ENCODE measurements around the gene GPR21.

The GPR21 gene, protein sequence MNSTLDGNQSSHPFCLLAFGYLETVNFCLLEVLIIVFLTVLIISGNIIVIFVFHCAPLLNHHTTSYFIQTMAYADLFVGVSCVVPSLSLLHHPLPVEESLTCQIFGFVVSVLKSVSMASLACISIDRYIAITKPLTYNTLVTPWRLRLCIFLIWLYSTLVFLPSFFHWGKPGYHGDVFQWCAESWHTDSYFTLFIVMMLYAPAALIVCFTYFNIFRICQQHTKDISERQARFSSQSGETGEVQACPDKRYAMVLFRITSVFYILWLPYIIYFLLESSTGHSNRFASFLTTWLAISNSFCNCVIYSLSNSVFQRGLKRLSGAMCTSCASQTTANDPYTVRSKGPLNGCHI

DNA sequence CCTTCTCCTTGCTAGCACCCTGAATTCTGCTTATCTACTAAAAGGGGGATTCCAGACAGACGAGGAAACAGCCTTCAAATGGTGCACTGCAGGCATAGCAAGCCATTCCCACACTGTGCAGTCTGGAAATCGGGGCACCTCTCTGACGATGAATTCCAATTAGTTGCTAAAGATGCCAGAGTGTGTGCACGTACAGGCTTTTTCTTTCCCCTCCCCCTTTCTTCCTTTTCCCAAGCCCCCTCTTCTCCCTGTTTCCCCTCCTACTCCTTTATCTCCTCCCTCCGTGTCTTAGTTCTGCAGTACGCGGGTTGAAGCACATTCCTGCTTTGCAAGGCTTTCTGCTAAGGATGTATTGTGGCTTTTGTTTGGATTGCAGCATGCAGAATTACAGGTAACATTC lies at the start of gene GPR21:
Gene GPR21, plus strand, starts transcription at position 316 of the 400 bp plus-strand sequence. CDS start 900 bp downstream, outside the sequence.
- H3K9me3 ChIP-seq (ENCODE audit: control insufficient read depth, low read length) = no peaks in the 10 kb centered on the region
- no peaks in the 10 kb centered on the region for H3K4me1 ChIP-seq (ENCODE audit: control insufficient read depth, insufficient read depth, low read length)
- no peak within 1 kb of the TSS for H3K4me3 ChIP-seq (ENCODE audit: low read length)
- H3K27me3 ChIP-seq (ENCODE audit: control insufficient read depth, insufficient read depth, low read length) = no peaks in the 10 kb centered on the region
- H3K36me3 ChIP-seq (ENCODE audit: control insufficient read depth, insufficient read depth, low read length) = no peaks in the 10 kb centered on the region
- no peak within 1 kb of the TSS for H3K9ac ChIP-seq (ENCODE audit: low read length)

DNA sequence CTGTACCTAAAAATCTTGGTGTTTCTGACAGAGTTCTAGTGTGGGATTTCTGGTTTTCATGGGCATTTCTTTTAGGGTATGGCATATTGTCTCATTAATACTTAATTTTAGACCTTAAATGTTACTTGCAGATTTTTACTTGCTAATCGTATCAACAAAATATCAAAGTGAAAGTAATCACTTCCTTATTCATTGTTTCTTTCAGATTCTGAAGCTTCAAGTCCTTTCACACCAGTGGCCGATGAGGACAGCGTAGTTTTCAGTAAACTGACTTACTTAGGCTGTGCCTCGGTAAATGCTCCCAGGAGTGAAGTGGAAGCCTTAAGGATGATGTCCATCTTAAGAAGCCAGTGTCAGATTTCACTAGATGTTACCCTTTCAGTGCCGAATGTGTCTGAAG lies 47.5 kb upstream of the GPR21 start:
- Histone ChIP-seq H3K9ac (ENCODE audit: low read length) (no peak overlapping the region), H3K36me3 (ENCODE audit: control insufficient read depth, insufficient read depth, low read length) (no peaks in the 10 kb centered on the region), H3K4me1 (ENCODE audit: control insufficient read depth, insufficient read depth, low read length) (no peaks in the 10 kb centered on the region), H3K27me3 (ENCODE audit: control insufficient read depth, insufficient read depth, low read length) (no peaks in the 10 kb centered on the region), H3K4me3 (ENCODE audit: low read length) (no peak overlapping the region), H3K9me3 (ENCODE audit: control insufficient read depth, low read length) (no peaks in the 10 kb centered on the region)

DNA sequence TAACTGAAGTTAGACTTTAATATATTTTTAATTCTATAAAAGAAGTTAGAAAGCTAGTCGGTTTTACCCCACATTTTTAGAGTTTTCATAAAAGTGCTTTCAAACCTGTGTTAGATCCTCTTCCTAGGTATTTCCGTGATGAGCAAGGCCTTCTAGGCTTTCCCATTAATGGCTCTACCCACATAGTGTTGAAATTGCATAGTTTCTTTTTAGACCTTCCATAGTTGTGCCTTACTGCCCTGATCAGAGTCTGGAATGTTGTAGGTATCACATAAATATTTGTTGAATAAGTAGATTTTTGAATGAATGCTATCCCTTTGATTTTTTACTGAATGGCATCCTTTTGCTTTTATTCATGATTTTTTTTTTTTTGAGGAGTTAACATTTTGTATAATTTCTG lies 45.3 kb upstream of the GPR21 start:
- H3K9ac ChIP-seq (ENCODE audit: low read length) = no peak overlapping the region
- H3K27me3 ChIP-seq (ENCODE audit: control insufficient read depth, insufficient read depth, low read length) = no peaks in the 10 kb centered on the region
- no peak overlapping the region for H3K4me3 ChIP-seq (ENCODE audit: low read length)
- no peaks in the 10 kb centered on the region for H3K9me3 ChIP-seq (ENCODE audit: control insufficient read depth, low read length)
- no peaks in the 10 kb centered on the region for H3K36me3 ChIP-seq (ENCODE audit: control insufficient read depth, insufficient read depth, low read length)
- no peaks in the 10 kb centered on the region for H3K4me1 ChIP-seq (ENCODE audit: control insufficient read depth, insufficient read depth, low read length)

DNA sequence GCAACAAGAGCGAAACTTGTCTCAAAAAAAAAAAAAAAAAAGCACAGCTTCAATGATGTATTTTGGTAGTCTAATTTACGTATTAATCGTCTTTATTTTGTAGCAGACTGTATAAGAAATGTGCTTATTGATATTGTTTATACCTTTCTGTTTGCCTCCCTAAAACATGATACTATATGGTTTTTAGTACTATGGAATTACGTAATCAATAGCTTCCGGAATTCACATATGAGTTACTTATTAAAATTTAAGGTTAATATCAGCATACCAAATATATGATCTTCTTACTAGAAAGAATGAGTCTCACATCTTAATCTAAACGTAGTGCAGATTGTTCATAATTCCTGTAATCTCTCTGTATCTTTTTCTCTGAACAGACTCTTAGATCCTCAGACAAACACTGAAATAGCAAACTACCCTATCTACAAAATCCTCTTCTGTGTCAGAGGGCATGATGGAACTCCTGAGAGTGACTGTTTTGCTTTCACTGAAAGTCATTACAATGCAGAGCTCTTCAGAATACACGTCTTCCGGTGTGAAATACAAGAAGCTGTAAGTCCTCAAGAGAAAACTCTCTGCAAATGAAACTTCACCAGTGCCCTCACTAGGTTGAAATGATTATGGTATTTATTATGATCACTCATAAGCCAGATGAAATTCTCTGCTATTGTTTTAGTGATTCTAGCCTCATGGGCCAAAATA lies 44.4 kb upstream of the GPR21 start:
- Histone ChIP-seq H3K9ac (ENCODE audit: low read length) (no peak overlapping the region), H3K27me3 (ENCODE audit: control insufficient read depth, insufficient read depth, low read length) (no peaks in the 10 kb centered on the region), H3K4me3 (ENCODE audit: low read length) (no peak overlapping the region), H3K9me3 (ENCODE audit: control insufficient read depth, low read length) (no peaks in the 10 kb centered on the region), H3K36me3 (ENCODE audit: control insufficient read depth, insufficient read depth, low read length) (no peaks in the 10 kb centered on the region), H3K4me1 (ENCODE audit: control insufficient read depth, insufficient read depth, low read length) (no peaks in the 10 kb centered on the region)

DNA sequence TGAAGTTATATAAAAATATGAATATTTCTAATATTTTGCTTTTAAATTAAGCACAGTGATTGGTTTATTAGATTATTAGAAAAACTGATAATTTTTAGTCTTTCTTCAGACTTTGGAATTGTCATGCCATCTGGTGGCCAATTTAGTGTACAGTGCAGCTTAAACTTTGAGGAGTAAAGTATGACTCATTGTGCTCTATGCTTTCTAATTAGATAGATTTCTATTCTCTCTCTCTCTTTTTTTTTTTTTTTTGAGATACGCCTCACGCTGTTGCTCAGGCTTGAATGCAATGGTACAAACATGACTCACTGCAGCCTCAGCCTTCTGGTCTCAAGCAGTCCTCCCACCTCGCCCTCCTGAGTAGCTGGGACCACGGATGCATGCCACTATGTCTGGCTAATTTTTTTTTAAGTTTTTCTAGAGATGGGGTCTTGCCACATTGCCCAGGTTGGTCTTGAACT lies 42.1 kb upstream of the GPR21 start:
- no peaks in the 10 kb centered on the region for H3K4me1 ChIP-seq (ENCODE audit: control insufficient read depth, insufficient read depth, low read length)
- no peaks in the 10 kb centered on the region for H3K36me3 ChIP-seq (ENCODE audit: control insufficient read depth, insufficient read depth, low read length)
- H3K4me3 ChIP-seq (ENCODE audit: low read length) = no peak overlapping the region
- H3K9me3 ChIP-seq (ENCODE audit: control insufficient read depth, low read length) = no peaks in the 10 kb centered on the region
- no peak overlapping the region for H3K9ac ChIP-seq (ENCODE audit: low read length)
- no peaks in the 10 kb centered on the region for H3K27me3 ChIP-seq (ENCODE audit: control insufficient read depth, insufficient read depth, low read length)

DNA sequence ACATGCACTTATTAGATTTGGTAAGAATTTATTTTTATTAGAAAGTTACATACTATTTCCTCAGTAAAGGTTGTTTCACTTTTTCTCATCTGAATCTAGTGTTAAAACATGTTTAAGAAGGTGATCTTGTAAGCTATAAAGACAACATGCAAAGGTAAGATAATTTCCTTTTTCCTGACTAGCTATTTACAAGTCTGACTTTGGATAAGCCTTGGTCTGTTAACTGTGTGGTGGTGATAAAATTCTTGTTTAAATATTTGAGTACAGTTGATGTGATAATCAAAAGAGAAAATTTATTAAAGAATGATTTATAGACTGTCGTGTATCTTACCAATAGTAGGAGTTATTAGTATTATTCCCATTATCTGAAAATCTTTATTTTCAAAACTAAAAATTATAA lies 36.9 kb upstream of the GPR21 start:
- H3K9me3 ChIP-seq (ENCODE audit: control insufficient read depth, low read length) = no peaks in the 10 kb centered on the region
- H3K27me3 ChIP-seq (ENCODE audit: control insufficient read depth, insufficient read depth, low read length) = no peaks in the 10 kb centered on the region
- no peak overlapping the region for H3K4me3 ChIP-seq (ENCODE audit: low read length)
- no peaks in the 10 kb centered on the region for H3K4me1 ChIP-seq (ENCODE audit: control insufficient read depth, insufficient read depth, low read length)
- H3K9ac ChIP-seq (ENCODE audit: low read length) = no peak overlapping the region
- no peaks in the 10 kb centered on the region for H3K36me3 ChIP-seq (ENCODE audit: control insufficient read depth, insufficient read depth, low read length)

DNA sequence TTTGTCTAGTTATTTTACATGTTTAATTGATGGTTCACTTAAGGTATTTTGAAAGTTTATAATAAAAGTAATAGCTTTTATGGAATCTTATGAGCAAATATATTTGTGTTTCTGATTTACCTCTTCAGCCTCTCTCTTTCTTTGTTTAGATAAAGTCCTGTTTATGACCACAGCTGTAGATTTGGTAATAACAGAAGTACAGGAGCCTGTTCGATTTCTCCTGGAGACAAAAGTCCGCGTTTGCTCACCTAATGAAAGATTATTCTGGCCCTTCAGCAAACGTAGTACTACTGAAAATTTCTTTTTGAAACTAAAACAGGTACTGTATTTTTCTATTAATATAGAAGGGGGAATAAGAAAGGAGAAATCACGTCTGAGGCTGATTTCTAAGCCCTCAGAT lies 35.0 kb upstream of the GPR21 start:
- no peaks in the 10 kb centered on the region for H3K27me3 ChIP-seq (ENCODE audit: control insufficient read depth, insufficient read depth, low read length)
- H3K9me3 ChIP-seq (ENCODE audit: control insufficient read depth, low read length) = no peaks in the 10 kb centered on the region
- no peaks in the 10 kb centered on the region for H3K4me1 ChIP-seq (ENCODE audit: control insufficient read depth, insufficient read depth, low read length)
- no peak overlapping the region for H3K9ac ChIP-seq (ENCODE audit: low read length)
- H3K4me3 ChIP-seq (ENCODE audit: low read length) = no peak overlapping the region
- H3K36me3 ChIP-seq (ENCODE audit: control insufficient read depth, insufficient read depth, low read length) = no peaks in the 10 kb centered on the region

DNA sequence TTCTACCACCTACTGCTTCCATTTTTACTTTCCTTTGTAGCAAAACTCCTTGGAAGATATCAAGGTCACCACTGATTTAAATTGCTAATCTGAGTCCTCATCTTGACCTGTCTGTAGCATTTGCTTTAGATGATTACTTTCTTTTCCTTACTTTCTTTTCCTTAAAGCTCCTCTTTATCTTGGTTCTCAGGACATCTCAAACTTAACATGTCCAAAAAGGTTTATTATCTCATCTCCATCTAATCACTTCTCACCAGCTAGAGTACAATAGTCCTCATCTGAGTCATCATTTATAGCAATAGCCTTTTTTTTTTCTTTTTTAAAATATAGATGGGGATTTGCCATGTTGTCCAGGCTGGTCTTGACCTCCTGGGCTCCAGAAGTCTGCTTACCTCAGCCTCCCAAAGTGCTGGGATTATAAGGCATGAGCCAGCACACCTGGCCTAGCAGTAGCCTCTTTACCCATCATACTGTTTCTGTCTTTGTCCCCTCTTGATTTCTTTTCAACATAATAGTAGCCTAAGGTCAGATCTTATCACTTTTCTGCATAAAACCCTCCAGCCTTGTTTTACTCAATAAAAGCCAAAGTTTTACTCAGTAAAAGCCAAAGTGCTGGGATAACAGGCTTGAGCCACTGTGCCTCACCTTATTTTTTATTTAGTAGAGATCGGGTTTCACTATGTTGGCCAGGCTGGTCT lies 32.9 kb upstream of the GPR21 start:
- Histone ChIP-seq H3K36me3 (ENCODE audit: control insufficient read depth, insufficient read depth, low read length) (no peaks in the 10 kb centered on the region), H3K27me3 (ENCODE audit: control insufficient read depth, insufficient read depth, low read length) (no peaks in the 10 kb centered on the region), H3K4me1 (ENCODE audit: control insufficient read depth, insufficient read depth, low read length) (no peaks in the 10 kb centered on the region), H3K9me3 (ENCODE audit: control insufficient read depth, low read length) (no peaks in the 10 kb centered on the region), H3K4me3 (ENCODE audit: low read length) (no peak overlapping the region), H3K9ac (ENCODE audit: low read length) (no peak overlapping the region)

DNA sequence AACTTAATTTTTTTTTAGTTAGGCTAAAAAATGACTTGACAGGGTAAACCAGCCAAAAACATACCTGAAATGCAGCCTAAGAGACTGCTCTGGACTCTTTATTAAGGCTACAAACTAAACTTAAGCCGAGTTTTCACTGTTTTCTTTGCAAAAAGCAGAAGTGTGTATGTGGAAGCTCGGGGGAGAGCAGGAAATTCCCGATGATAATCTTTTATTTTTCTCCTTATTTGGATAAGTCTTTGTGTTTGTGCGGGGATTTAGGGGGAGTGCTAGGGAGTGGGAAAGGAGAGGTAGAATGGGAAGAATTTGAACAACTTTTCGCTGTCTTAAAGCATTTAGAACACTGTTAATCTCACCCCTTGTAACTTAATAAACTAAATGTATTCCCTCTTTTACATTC lies 30.7 kb upstream of the GPR21 start:
- H3K27me3 ChIP-seq (ENCODE audit: control insufficient read depth, insufficient read depth, low read length) = no peaks in the 10 kb centered on the region
- H3K36me3 ChIP-seq (ENCODE audit: control insufficient read depth, insufficient read depth, low read length) = no peaks in the 10 kb centered on the region
- H3K9ac ChIP-seq (ENCODE audit: low read length) = no peak overlapping the region
- no peaks in the 10 kb centered on the region for H3K9me3 ChIP-seq (ENCODE audit: control insufficient read depth, low read length)
- H3K4me1 ChIP-seq (ENCODE audit: control insufficient read depth, insufficient read depth, low read length) = no peaks in the 10 kb centered on the region
- H3K4me3 ChIP-seq (ENCODE audit: low read length) = no peak overlapping the region

DNA sequence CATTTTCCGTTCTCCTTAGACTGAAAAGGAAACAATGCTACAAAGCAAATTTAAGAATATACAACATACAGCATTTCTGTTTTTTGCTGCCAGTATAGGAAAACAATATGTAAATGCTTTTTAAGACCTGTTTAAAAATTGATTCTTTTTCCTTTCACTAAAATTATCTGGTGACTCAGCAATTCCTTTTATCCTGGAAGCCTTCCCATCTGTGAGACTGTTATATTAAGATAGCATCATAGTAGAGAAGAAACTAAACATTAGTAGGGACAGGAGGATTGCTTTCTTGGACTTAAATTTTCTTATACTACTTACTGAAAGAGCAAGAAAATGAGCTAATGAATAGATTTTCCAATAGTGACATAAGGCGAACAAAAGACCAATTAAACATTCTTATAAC lies 30.0 kb upstream of the GPR21 start:
- H3K36me3 ChIP-seq (ENCODE audit: control insufficient read depth, insufficient read depth, low read length) = no peaks in the 10 kb centered on the region
- H3K4me1 ChIP-seq (ENCODE audit: control insufficient read depth, insufficient read depth, low read length) = no peaks in the 10 kb centered on the region
- no peak overlapping the region for H3K9ac ChIP-seq (ENCODE audit: low read length)
- H3K9me3 ChIP-seq (ENCODE audit: control insufficient read depth, low read length) = no peaks in the 10 kb centered on the region
- no peak overlapping the region for H3K4me3 ChIP-seq (ENCODE audit: low read length)
- H3K27me3 ChIP-seq (ENCODE audit: control insufficient read depth, insufficient read depth, low read length) = no peaks in the 10 kb centered on the region

DNA sequence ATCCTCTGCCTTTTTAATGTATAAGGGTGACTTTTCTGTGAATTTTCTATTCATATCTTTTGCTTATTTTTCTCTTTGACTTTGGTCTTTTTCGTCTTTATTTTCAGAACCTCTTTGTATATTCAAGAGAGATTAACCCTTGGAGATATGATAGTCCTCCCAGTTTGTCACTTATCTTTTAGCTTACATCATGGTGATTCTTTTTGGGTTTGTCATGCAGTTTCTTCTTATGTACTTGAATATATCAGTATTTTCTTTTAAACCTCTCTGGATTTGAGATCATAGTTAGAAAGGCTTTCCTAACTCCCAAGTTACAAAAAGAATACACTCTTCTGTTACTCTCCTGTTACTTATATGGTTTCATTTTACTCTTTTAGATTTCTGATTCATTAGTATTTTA lies 27.5 kb upstream of the GPR21 start:
- Histone ChIP-seq H3K9ac (ENCODE audit: low read length) (no peak overlapping the region), H3K4me3 (ENCODE audit: low read length) (no peak overlapping the region), H3K9me3 (ENCODE audit: control insufficient read depth, low read length) (no peaks in the 10 kb centered on the region), H3K27me3 (ENCODE audit: control insufficient read depth, insufficient read depth, low read length) (no peaks in the 10 kb centered on the region), H3K4me1 (ENCODE audit: control insufficient read depth, insufficient read depth, low read length) (no peaks in the 10 kb centered on the region), H3K36me3 (ENCODE audit: control insufficient read depth, insufficient read depth, low read length) (no peaks in the 10 kb centered on the region)

DNA sequence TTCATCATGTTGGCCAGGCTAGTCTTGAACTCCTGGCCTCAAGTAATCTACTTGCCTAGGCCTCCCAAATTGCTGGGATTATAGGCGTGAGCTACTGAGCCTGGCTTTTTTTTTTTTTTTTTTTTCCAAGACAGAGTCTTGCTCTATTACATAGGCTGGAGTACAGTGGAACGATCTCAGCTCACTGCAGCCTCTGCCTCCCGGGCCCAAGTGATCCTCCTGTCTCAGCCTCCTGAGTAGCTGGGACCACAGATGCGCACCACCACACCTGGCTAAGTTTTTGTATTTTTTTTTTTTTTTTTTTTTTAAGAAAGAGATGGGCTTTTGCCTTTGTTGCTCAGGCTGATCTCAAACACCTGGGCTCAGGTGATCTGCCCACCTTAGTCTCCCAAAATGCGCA lies 26.2 kb upstream of the GPR21 start:
- Histone ChIP-seq H3K36me3 (ENCODE audit: control insufficient read depth, insufficient read depth, low read length) (no peaks in the 10 kb centered on the region), H3K4me3 (ENCODE audit: low read length) (no peak overlapping the region), H3K9me3 (ENCODE audit: control insufficient read depth, low read length) (no peaks in the 10 kb centered on the region), H3K4me1 (ENCODE audit: control insufficient read depth, insufficient read depth, low read length) (no peaks in the 10 kb centered on the region), H3K27me3 (ENCODE audit: control insufficient read depth, insufficient read depth, low read length) (no peaks in the 10 kb centered on the region), H3K9ac (ENCODE audit: low read length) (no peak overlapping the region)

All from mucosa of stomach (tissue), 1 donor.